Activated naive CD4-positive, alpha-beta T cell (primary cell): ENCODE measurements around the gene RPL21.
A peak's percentile ranks its signal among the peaks of the same experiment; 100 is the strongest.
"Not testable (repeated sequence)": the region's sequence is repeated elsewhere in the genome, so short reads cannot be mapped to it uniquely, and the experiment has no call there.

Experiments
- DNase-seq, 4 experiments: peaks; one replicate each; lab custom pipeline; 2025; lab: John Stamatoyannopoulos, UW

RPL21 gene

GRCh38 chr13:27251166-27252091 is at the start of gene RPL21:
Gene RPL21 (plus strand): TSS chr13:27251558. CDS start chr13:27253777, 2,219 bp downstream.
- DNase-seq: peak; percentile 84 to 97 (median 96)

GRCh38 chr13:27201661-27202060 is 49.7 kb upstream of the RPL21 start:
- no peak for DNase-seq

GRCh38 chr13:27203186-27203585 is 48.2 kb upstream of the RPL21 start:
- no peak for DNase-seq

- DNase-seq: no peak
These were observed 47.5 kb upstream of the RPL21 start for GRCh38 chr13:27203854-27204253.

- DNase-seq: no peak
These were observed 42.8 kb upstream of the RPL21 start for GRCh38 chr13:27208514-27208913.

- no peak for DNase-seq
These were observed 40.1 kb upstream of the RPL21 start for GRCh38 chr13:27211271-27211670.

GRCh38 chr13:27211771-27212364 is 39.5 kb upstream of the RPL21 start:
- no peak for DNase-seq

- not testable (repeated sequence) for DNase-seq
These were observed 38.0 kb upstream of the RPL21 start for GRCh38 chr13:27213386-27213785.

GRCh38 chr13:27217791-27218190 is 33.6 kb upstream of the RPL21 start:
- DNase-seq: not testable (repeated sequence)

- not testable (repeated sequence) for DNase-seq
These were observed 32.5 kb upstream of the RPL21 start for GRCh38 chr13:27218861-27219260.

- no peak for DNase-seq
These were observed 31.7 kb upstream of the RPL21 start for GRCh38 chr13:27219611-27220010.

GRCh38 chr13:27222100-27222499 is 29.3 kb upstream of the RPL21 start:
- not testable (repeated sequence) for DNase-seq

GRCh38 chr13:27226991-27227390 is 24.4 kb upstream of the RPL21 start:
- DNase-seq: no peak

GRCh38 chr13:27228131-27228530 is 23.2 kb upstream of the RPL21 start:
- no peak for DNase-seq

GRCh38 chr13:27229642-27230041 is 21.7 kb upstream of the RPL21 start:
- no peak for DNase-seq

GRCh38 chr13:27233964-27234363 is 17.4 kb upstream of the RPL21 start:
- DNase-seq: no peak

- DNase-seq: no peak
These were observed 14.9 kb upstream of the RPL21 start for GRCh38 chr13:27236478-27236877.

- no peak for DNase-seq
These were observed 8.7 kb upstream of the RPL21 start for GRCh38 chr13:27242702-27243101.

- DNase-seq: no peak
These were observed 5.7 kb upstream of the RPL21 start for GRCh38 chr13:27245610-27246009.

GRCh38 chr13:27250833-27251165 is 559 bp upstream of the RPL21 start:
- no peak for DNase-seq

- no peak for DNase-seq
These were observed 1.1 kb downstream of the RPL21 start for GRCh38 chr13:27252467-27252866.

GRCh38 chr13:27257233-27257568 is 5.8 kb downstream of the RPL21 start:
- DNase-seq: no peak

- no peak for DNase-seq
These were observed 6.4 kb downstream of the RPL21 start for GRCh38 chr13:27257648-27258253.
